IMR-90 (cell line): ENCODE measurements around the gene YAE1. TPM values are rescaled to one million over a fixed set of nuclear protein-coding genes. Genes with fewer than 3 reads are reported as not detected.

Experiments used
- ATAC-seq: fragments of 200-7000 bp; cut with Tn5 transposase; 2 replicates; pipeline ENCODE4 v1.9.1; 2020; ENCODE audit warnings: low read depth, mild to moderate bottlenecking, moderate library complexity
- BruUV-seq: library from RNA; stranded (reverse); fragments of 400-500 nt; replicated peaks from 2 replicates; lab custom pipeline; 2021; lab: Mats Ljungman, UMichigan
- CTCF ChIA-PET: fragments of 300-600 bp; formaldehyde crosslinking; extraction: SDS; loops from one replicate; lab custom pipeline; 2021; ENCODE audit warnings: antibody characterized with exemption; lab: Yijun Ruan, JAX
- POLR2A ChIA-PET: fragments of 300-600 bp; sonication (Branson Sonifier 250); formaldehyde crosslinking; loops from one replicate; lab custom pipeline; 2022; ENCODE audit warnings: antibody characterized with exemption; ENCODE audit not compliant: unreplicated experiment; lab: Charles Lee
- DNase-seq: peaks from one replicate; pipeline ENCODE4 v3.0.0; 2013
- H2AFZ ChIP-seq: replicated peaks from 2 replicates; pipeline ENCODE3; 2013; ENCODE audit warnings: low read length, mild to moderate bottlenecking; ENCODE audit not compliant: poor library complexity
- H2AK5ac ChIP-seq: 2 replicates; pipeline ENCODE4 v1.6.1; 2013; ENCODE audit warnings: low read depth, low read length, inconsistent platforms
- H2AK9ac ChIP-seq: replicated peaks from 2 replicates; pipeline ENCODE3; 2013; ENCODE audit warnings: mild to moderate bottlenecking, low read depth, low read length, moderate library complexity; ENCODE audit not compliant: poor library complexity
- H2BK120ac ChIP-seq: 2 replicates; pipeline ENCODE4 v1.6.1; 2013; ENCODE audit warnings: low read depth, low read length, inconsistent platforms
- H2BK15ac ChIP-seq: 3 replicates; pipeline ENCODE4 v1.6.1; 2013; ENCODE audit warnings: low read depth, low read length, inconsistent platforms
- H2BK20ac ChIP-seq: 2 replicates; pipeline ENCODE4 v1.6.1; 2013; ENCODE audit warnings: low read depth, mild to moderate bottlenecking, inconsistent platforms, low read length, moderate library complexity
- H2BK5ac ChIP-seq: 2 replicates; pipeline ENCODE4 v1.6.1; 2013; ENCODE audit warnings: mild to moderate bottlenecking, low read depth, low read length, inconsistent platforms; ENCODE audit not compliant: poor library complexity, severe bottlenecking
- H3K14ac ChIP-seq: replicated peaks from 2 replicates; pipeline ENCODE4 v1.6.1; 2013; ENCODE audit warnings: low read depth, low read length, inconsistent platforms
- H3K18ac ChIP-seq: 2 replicates; pipeline ENCODE4 v1.6.1; 2013; ENCODE audit warnings: low read depth, low read length, control low read depth
- H3K23ac ChIP-seq: 2 replicates; pipeline ENCODE4 v1.6.1; 2013; ENCODE audit warnings: low read depth, low read length, inconsistent platforms
- H3K27ac ChIP-seq: 2 replicates; pipeline ENCODE4 v1.5.1; 2013; ENCODE audit warnings: mild to moderate bottlenecking, control low read depth, low read length; ENCODE audit not compliant: insufficient read depth
- H3K27me3 ChIP-seq: 2 replicates; pipeline ENCODE4 v1.6.1; 2013; ENCODE audit warnings: low read length; ENCODE audit not compliant: control insufficient read depth, insufficient read depth
- H3K36me3 ChIP-seq: 2 replicates; pipeline ENCODE4 v1.6.1; 2013; ENCODE audit warnings: low read length, mixed read lengths; ENCODE audit not compliant: control insufficient read depth, insufficient read depth
- H3K4ac ChIP-seq: 2 replicates; pipeline ENCODE4 v1.6.1; 2013; ENCODE audit warnings: low read depth, low read length, inconsistent platforms
- H3K4me1 ChIP-seq: 2 replicates; pipeline ENCODE4 v1.6.1; 2013; ENCODE audit warnings: low read length, mixed read lengths; ENCODE audit not compliant: control insufficient read depth, insufficient read depth
- H3K4me2 ChIP-seq: 2 replicates; pipeline ENCODE4 v1.6.1; 2013; ENCODE audit warnings: low read depth, mild to moderate bottlenecking, control low read depth, low read length, moderate library complexity
- H3K4me3 ChIP-seq: 2 replicates; pipeline ENCODE4 v1.5.1; 2013; ENCODE audit warnings: low read depth, mild to moderate bottlenecking, control low read depth, low read length, moderate library complexity; ENCODE audit not compliant: insufficient read depth
- H3K56ac ChIP-seq: 2 replicates; pipeline ENCODE4 v1.6.1; 2013; ENCODE audit warnings: low read length, inconsistent platforms; ENCODE audit not compliant: insufficient read depth; ENCODE audit errors: extremely low read depth
- H3K79me1 ChIP-seq, 2 experiments: 2 replicates each; pipeline ENCODE4 v1.6.1; 2013; ENCODE audit warnings: low read length in 2 of 2, inconsistent platforms in 1 of 2, low read depth in 1 of 2
- H3K9ac ChIP-seq: 2 replicates; pipeline ENCODE4 v1.6.1; 2013; ENCODE audit warnings: low read depth, low read length, control low read depth
- H3K9me1 ChIP-seq: 2 replicates; pipeline ENCODE4 v1.6.1; 2013; ENCODE audit warnings: low read length, inconsistent platforms; ENCODE audit not compliant: insufficient read depth
- H3K9me3 ChIP-seq: 2 replicates; pipeline ENCODE4 v1.6.1; 2013; ENCODE audit warnings: low read length; ENCODE audit not compliant: control insufficient read depth, insufficient read depth
- H4K20me1 ChIP-seq: 2 replicates; pipeline ENCODE4 v1.6.1; 2013; ENCODE audit warnings: low read length, inconsistent platforms; ENCODE audit not compliant: insufficient read depth
- H4K5ac ChIP-seq: 2 replicates; pipeline ENCODE4 v1.6.1; 2013; ENCODE audit warnings: mild to moderate bottlenecking, low read depth, low read length, control low read depth
- H4K8ac ChIP-seq, 2 experiments: 2 replicates each; pipeline ENCODE4 v1.6.1; 2013; ENCODE audit warnings: low read depth in 2 of 2, low read length in 2 of 2, control low read depth in 1 of 2, inconsistent platforms in 1 of 2
- H4K91ac ChIP-seq: 2 replicates; pipeline ENCODE4 v1.6.1; 2013; ENCODE audit warnings: low read depth, low read length, inconsistent platforms; ENCODE audit not compliant: insufficient read depth
- CTCF ChIP-seq: conservative IDR thresholded peaks from 2 replicates; pipeline ENCODE4 v1.5.1; 2012; ENCODE audit warnings: mild to moderate bottlenecking, low read depth, low read length, improper control_type of control experiment
- ELK1 ChIP-seq: fragments of 150-350 bp; IDR thresholded peaks from 2 replicates; pipeline ENCODE4 v1.6.1; 2016; ENCODE audit warnings: low read depth, mild to moderate bottlenecking, low read length, moderate library complexity, borderline replicate concordance
- FOS ChIP-seq: fragments of 150-350 bp; IDR thresholded peaks from 2 replicates; pipeline ENCODE4 v1.6.1; 2016; ENCODE audit warnings: low read depth, low read length
- MAFK ChIP-seq: IDR thresholded peaks from 2 replicates; pipeline ENCODE4 v1.6.1; 2012; ENCODE audit warnings: low read depth, low read length, improper control_type of control experiment
- MXI1 ChIP-seq: IDR thresholded peaks from 2 replicates; pipeline ENCODE4 v1.6.1; 2012; ENCODE audit warnings: low read depth, mild to moderate bottlenecking, low read length, moderate library complexity, borderline replicate concordance
- NFE2L2 ChIP-seq: fragments of 150-350 bp; IDR thresholded peaks from 2 replicates; pipeline ENCODE4 v1.6.1; 2016; ENCODE audit warnings: low read depth, mild to moderate bottlenecking, low read length
- POLR2A ChIP-seq: IDR thresholded peaks from 2 replicates; pipeline ENCODE4 v1.6.1; 2012; ENCODE audit warnings: mild to moderate bottlenecking, low read depth, low read length
- RCOR1 ChIP-seq: IDR thresholded peaks from 2 replicates; pipeline ENCODE4 v1.6.1; 2012; ENCODE audit warnings: mild to moderate bottlenecking, low read length, improper control_type of control experiment; ENCODE audit not compliant: insufficient replicate concordance
- RFX5 ChIP-seq: IDR thresholded peaks from 2 replicates; pipeline ENCODE4 v1.8.0; 2012; ENCODE audit warnings: low read depth, mild to moderate bottlenecking, low read length, moderate library complexity
- SMC3 ChIP-seq: fragments of 150-350 bp; IDR thresholded peaks from 2 replicates; pipeline ENCODE4 v1.6.1; 2016; ENCODE audit warnings: low read depth, mild to moderate bottlenecking, antibody characterized with exemption, low read length, moderate library complexity
- WGBS, 2 experiments: methylation state at CpG; one replicate each; pipeline versions ENCODE4 v1.1.5 to v1.1.7; 2013; ENCODE audit warnings: missing lambda C conversion rate in 2 of 2; ENCODE audit not compliant: insufficient read length in 1 of 2; ENCODE audit errors: extremely low coverage in 2 of 2; 5-methylcytosine and 5-hydroxymethylcytosine counted together
- dilution Hi-C: fragments of 300-500 bp; cut with HindIII; formaldehyde crosslinking; loops from one replicate; pipeline ENCODE4 v1.14.3; 2018; ENCODE audit warnings: low sequenced_read_pairs; ENCODE audit not compliant: unreplicated experiment
- in situ Hi-C: fragments of 300-500 bp; cut with MboI; formaldehyde crosslinking; loops from 3 replicates; pipeline ENCODE4 v1.14.3; 2019; ENCODE audit warnings: low sequenced_read_pairs, inconsistent platforms, mixed read lengths
- intact Hi-C: fragments of 100-400 bp; cut with micrococcal nuclease; formaldehyde crosslinking; loops from 2 replicates; pipeline ENCODE4 v1.10.0; 2022
- polyA plus RNA-seq, 3 experiments: library from polyadenylated mRNA; depleted of rRNA; stranded (reverse); fragments of >200 nt; gene quantifications; 2 replicates each; pipeline ENCODE4 v1.2.3, GENCODE V29; 2012; ENCODE audit warnings: low replicate concordance in 1 of 3
- total RNA-seq: library from RNA; depleted of rRNA; stranded (reverse); fragments of >200 nt; gene quantifications from 2 replicates; pipeline ENCODE4 v1.2.3, GENCODE V29; 2012

Gene YAE1
- total and polyA plus RNA-seq, 2 of the 4 experiments (the other 2 are of a cell fraction), result 28.6 to 36.7 TPM

GRCh38 chr7:39588416-39588815, 22.2 kb downstream of the YAE1 start:
- Histone ChIP-seq H4K91ac (peak overlapping the region; percentile 42), H2BK20ac (peak overlapping the region; percentile 8; the same call in 1 of the 2 replicates), H3K9me3 (no peaks in the 10 kb centered on the region), H3K9ac (no peak overlapping the region), H3K18ac (no peak overlapping the region; the same call in 1 of the 2 replicates), H3K4me3 (no peak overlapping the region), H3K4ac (peak overlapping the region; percentile 3; the same call in 1 of the 2 replicates), H3K14ac (0 out of 2 replicates have a peak overlapping the region, but pooled peaks have one; percentile 31), H2AK9ac (no peak overlapping the region), H4K20me1 (no peaks in the 10 kb centered on the region), H4K5ac (no peak overlapping the region), H4K8ac (peak overlapping the region in 1 of 2 experiments; percentile 2; a peak in 1 of 4 replicates), H2BK120ac (0 out of 2 replicates have a peak overlapping the region, but pooled peaks have one; percentile 45), H3K36me3 (no peaks in the 10 kb centered on the region), H2BK5ac (no peak overlapping the region), H3K79me1 (no peaks in the 10 kb centered on the region), H3K56ac (no peak overlapping the region), H3K4me1 (peaks cover 9% of the 10 kb centered on the region), H3K9me1 (peaks cover 5% of the 10 kb centered on the region), H3K27ac (no peak overlapping the region; the same call in 1 of the 2 replicates), H3K23ac (no peak overlapping the region), H2BK15ac (no peak overlapping the region), H2AFZ (no peak overlapping the region), H2AK5ac (peak overlapping the region; percentile 64; the same call in 1 of the 2 replicates), H3K27me3 (no peaks in the 10 kb centered on the region), H3K4me2 (no peak overlapping the region; the same call in 1 of the 2 replicates)
- intact Hi-C loops (no loop called here), dilution Hi-C loops (no loop called here), in situ Hi-C loops (loop anchor here (10.0 kb wide), 1 partner anchor 466 kb away; no protein-coding TSS in a partner anchor)
- DNase-seq (peak; percentile 40), ATAC-seq (no peak)
- no peak for TF ChIP-seq RCOR1
- no peak for TF ChIP-seq RFX5
- no peak for TF ChIP-seq MXI1
- TF ChIP-seq NFE2L2, result no peak
- no peak for TF ChIP-seq ELK1
- TF ChIP-seq MAFK, result no peak
- TF ChIP-seq FOS, result no peak
- TF ChIP-seq CTCF, result no peak
- TF ChIP-seq SMC3, result no peak
- TF ChIP-seq POLR2A, result no peak
- POLR2A ChIA-PET, result no interaction called here
- BruUV-seq, result no TSS peak
- CTCF ChIA-PET, result interaction anchor here (0.6 to 2.1 kb wide), 4 partner anchors 8 to 308 kb away, joined by 3 to 7 read pairs (median 5); no protein-coding TSS in a partner anchor
- no CpG with 5 or more reads among the region's 5 CpGs for WGBS, 2 experiments
